HG03159 (cell line): ENCODE data around the gene CPM.

Experiments used
- ATAC-seq: cut with Tn5 transposase; IDR thresholded peaks from one replicate; pipeline ENCODE4 v1.9.1; 2021; ENCODE audit warnings: mild to moderate bottlenecking, moderate library complexity; ENCODE audit not compliant: unreplicated experiment

Gene CPM

GRCh38 chr12:68908076-68908475, 24.9 kb downstream of the CPM start:
- ATAC-seq, result no peak

- ATAC-seq, result no peak
Measured at GRCh38 chr12:68905733-68906132, 27.2 kb downstream of the CPM start.

- no peak for ATAC-seq
Measured at GRCh38 chr12:68904351-68904962, 28.5 kb downstream of the CPM start.

GRCh38 chr12:68903511-68903910, 29.5 kb downstream of the CPM start:
- no peak for ATAC-seq

- ATAC-seq, result no peak
Measured at GRCh38 chr12:68901551-68901950, 31.4 kb downstream of the CPM start.

GRCh38 chr12:68901145-68901544, 31.8 kb downstream of the CPM start:
- ATAC-seq, result no peak

- ATAC-seq, result no peak
Measured at GRCh38 chr12:68900241-68900640, 32.7 kb downstream of the CPM start.

GRCh38 chr12:68899251-68899771, 33.7 kb downstream of the CPM start:
- no peak for ATAC-seq

- ATAC-seq, result no peak
Measured at GRCh38 chr12:68896881-68897540, 36.0 kb downstream of the CPM start.

- no peak for ATAC-seq
Measured at GRCh38 chr12:68894276-68894855, 38.6 kb downstream of the CPM start.

- no peak for ATAC-seq
Measured at GRCh38 chr12:68893741-68894140, 39.2 kb downstream of the CPM start.

- no peak for ATAC-seq
Measured at GRCh38 chr12:68893201-68893600, 39.8 kb downstream of the CPM start.

GRCh38 chr12:68891141-68891540, 41.8 kb downstream of the CPM start:
- ATAC-seq, result no peak

GRCh38 chr12:68890701-68891113, 42.3 kb downstream of the CPM start:
- no peak for ATAC-seq

- no peak for ATAC-seq
Measured at GRCh38 chr12:68888243-68888642, 44.7 kb downstream of the CPM start.

- ATAC-seq, result no peak
Measured at GRCh38 chr12:68887641-68888040, 45.3 kb downstream of the CPM start.

- no peak for ATAC-seq
Measured at GRCh38 chr12:68886636-68887572, 46.1 kb downstream of the CPM start.

GRCh38 chr12:68885381-68885780, 47.6 kb downstream of the CPM start:
- no peak for ATAC-seq

GRCh38 chr12:68884251-68884650, 48.7 kb downstream of the CPM start:
- ATAC-seq, result no peak

GRCh38 chr12:68883151-68883550, 49.8 kb downstream of the CPM start:
- no peak for ATAC-seq
